IPS-18a (cell line): ENCODE results near the gene THAP10.
"Not testable (repeated sequence)": the region's sequence is repeated elsewhere in the genome, so short reads cannot be mapped to it uniquely, and the experiment has no call there.

ENCODE experiments used
- H3K27ac ChIP-seq: one replicate; pipeline ENCODE4 v1.5.1; 2013; ENCODE audit warnings: low read length
- H3K27me3 ChIP-seq: one replicate; pipeline ENCODE4 v1.6.1; 2013; ENCODE audit warnings: mild to moderate bottlenecking, low read length; ENCODE audit not compliant: control insufficient read depth, insufficient read depth
- H3K36me3 ChIP-seq: one replicate; pipeline ENCODE4 v1.6.1; 2013; ENCODE audit warnings: low read depth, low read length; ENCODE audit not compliant: control insufficient read depth
- H3K4me1 ChIP-seq: one replicate; pipeline ENCODE4 v1.6.1; 2013; ENCODE audit warnings: low read depth, low read length; ENCODE audit not compliant: control insufficient read depth
- H3K4me3 ChIP-seq: one replicate; pipeline ENCODE4 v1.5.1; 2013; ENCODE audit warnings: low read length
- H3K9ac ChIP-seq: one replicate; pipeline ENCODE4 v1.6.1; 2013; ENCODE audit warnings: mild to moderate bottlenecking, low read length, moderate library complexity
- H3K9me3 ChIP-seq: one replicate; pipeline ENCODE4 v1.6.1; 2013; ENCODE audit warnings: low read depth, low read length; ENCODE audit not compliant: control insufficient read depth

Gene THAP10

DNA sequence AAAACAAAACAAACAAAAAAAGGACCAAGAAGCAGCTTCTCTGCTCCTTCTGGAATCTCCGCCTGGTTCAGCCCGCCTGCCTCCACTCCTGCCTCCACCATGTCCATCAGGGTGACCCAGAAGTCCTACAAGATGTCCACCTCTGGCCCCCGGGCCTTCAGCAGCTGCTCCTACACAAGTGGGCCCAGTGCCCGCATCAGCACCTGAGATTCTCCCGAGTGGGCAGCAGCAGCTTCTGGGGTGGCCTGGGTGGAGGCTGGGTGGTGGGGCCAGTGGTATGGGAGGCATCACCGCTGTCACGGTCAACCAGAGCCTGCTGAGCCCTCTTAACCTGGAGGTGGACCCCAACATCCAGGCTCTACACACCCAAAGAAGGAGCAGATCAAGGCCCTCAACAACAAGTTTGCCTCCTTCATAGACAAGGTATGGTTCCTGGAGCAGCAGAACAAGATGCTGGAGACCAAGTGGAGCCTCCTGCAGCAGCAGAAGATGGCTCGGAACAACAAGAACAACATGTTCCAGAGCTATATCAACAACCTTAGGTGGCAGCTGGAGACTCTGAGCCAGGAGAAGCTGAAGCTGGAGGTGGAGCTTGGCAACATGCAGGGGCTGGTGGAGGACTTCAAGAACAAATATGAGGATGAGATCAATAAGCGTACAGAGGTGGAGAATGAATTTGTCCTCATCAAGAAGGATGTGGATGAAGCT is 33.5 kb downstream of the THAP10 start:
- H3K36me3 ChIP-seq, H3K9ac ChIP-seq, H3K4me3 ChIP-seq, H3K27me3 ChIP-seq, H3K4me1 ChIP-seq, H3K27ac ChIP-seq, H3K9me3 ChIP-seq: not testable (repeated sequence)

DNA sequence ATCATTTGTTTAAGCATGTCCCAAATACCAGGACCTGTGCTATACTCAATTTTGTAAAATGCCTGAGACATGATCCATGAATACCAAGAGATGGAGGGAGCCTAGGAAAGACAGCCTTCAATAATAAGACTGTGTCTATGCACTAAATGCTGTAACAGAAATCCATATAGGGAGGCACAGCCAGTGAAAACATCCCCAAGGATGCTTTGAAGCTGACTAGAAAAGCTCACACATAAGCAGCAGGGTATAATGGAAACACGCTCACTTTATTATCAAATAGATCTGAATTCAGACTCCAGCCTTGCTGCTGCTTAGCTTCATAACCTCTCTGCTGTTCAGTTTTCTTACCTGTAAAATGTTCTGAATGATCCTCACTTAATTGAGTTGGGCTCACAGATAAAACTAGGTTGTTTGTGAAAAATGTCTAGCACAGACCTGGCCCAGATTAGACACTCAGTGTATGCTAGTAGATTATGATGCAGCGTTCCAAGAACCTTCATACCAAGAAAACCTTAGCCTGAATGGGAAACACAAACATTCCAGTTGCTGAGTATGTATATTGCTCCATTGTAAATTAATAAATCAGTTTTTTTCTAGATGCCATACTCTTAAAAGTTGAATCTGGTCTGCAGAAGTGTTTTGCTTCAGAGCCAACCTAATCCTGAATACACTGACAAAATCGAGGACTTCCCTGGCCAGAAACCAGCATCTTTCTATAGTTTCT is 34.5 kb downstream of the THAP10 start:
- H3K9ac ChIP-seq, result no peak overlapping the region

DNA sequence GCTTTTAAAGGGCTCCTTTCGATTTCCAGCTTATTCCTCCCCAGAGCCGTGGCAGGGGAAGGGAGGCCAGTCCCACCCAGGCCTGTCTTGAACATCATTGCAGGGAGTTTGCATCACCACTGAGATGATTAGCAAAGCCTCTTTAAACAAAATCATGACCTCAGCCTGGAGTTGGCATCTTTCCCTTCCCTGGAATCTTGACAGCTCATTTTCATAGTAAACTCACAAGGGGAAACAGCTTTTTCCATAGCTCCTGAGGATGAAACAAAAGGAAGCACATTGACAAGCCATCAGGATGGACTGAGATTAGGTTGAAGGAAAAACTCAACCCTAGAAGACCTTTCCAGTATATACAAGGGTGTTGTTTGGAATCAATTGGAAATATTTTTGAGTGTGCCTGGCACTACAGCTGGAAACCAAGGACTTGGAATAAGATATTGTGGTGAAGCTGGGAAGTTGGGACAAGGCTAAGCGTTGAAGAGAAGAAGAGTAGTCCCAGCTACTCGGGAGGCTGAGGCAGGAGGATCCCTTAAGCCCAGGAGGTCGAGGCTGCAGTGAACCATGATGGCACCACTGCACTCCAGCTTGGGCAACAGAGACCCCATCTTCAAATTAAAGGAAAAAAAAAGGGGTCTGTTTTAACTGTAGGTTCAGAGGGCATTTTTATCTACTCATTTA is 35.2 kb downstream of the THAP10 start:
- peaks cover 6% of the 10 kb centered on the region for H3K27me3 ChIP-seq
- no peaks in the 10 kb centered on the region for H3K36me3 ChIP-seq
- no peak overlapping the region for H3K27ac ChIP-seq
- no peak overlapping the region for H3K4me3 ChIP-seq
- no peak overlapping the region for H3K9ac ChIP-seq
- no peaks in the 10 kb centered on the region for H3K9me3 ChIP-seq
- peaks cover 10% of the 10 kb centered on the region for H3K4me1 ChIP-seq

More for the DNA sequence above, 34.5 kb downstream of the THAP10 start:
- no peaks in the 10 kb centered on the region for H3K9me3 ChIP-seq
- H3K4me3 ChIP-seq, result no peak overlapping the region
- H3K27me3 ChIP-seq, result peaks cover 6% of the 10 kb centered on the region
- peaks cover 4% of the 10 kb centered on the region for H3K4me1 ChIP-seq
- H3K27ac ChIP-seq, result no peak overlapping the region
- H3K36me3 ChIP-seq, result no peaks in the 10 kb centered on the region

DNA sequence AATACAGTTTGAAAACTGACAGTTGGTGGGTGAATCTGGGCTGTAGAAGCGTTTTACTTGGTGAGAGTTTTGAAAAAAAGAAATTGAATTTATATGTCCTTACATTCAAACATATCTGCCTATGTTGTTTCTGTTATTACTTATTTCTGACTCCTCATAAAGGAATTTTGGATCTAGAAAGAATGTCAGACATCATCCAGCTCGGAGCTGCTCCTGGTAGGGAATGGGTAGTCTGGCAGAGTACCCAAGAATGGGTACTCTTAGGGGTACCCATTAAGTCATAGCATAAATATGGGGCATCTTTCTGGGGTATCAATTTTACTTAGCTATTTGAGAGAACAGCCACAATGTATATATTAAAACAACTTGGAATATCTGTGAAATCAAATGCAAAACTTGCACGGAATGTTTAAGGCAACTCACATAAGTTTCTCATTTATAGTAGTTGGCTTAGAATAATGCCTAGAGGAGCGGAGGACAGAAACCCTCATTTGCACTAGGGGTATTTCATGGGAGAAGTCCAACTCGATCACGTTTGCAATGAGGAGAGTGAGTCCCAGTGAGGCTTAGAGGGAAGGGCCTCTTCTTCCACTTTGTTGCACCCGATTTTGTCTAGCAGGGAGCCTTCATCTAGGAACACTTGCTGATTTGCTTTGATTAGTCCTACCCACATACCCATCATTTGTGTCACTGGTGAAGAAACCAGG is 35.9 kb downstream of the THAP10 start:
- H3K4me1 ChIP-seq, result peaks cover 10% of the 10 kb centered on the region
- H3K4me3 ChIP-seq, result no peak overlapping the region
- no peaks in the 10 kb centered on the region for H3K9me3 ChIP-seq
- no peak overlapping the region for H3K27ac ChIP-seq
- peaks cover 4% of the 10 kb centered on the region for H3K36me3 ChIP-seq
- peaks cover 6% of the 10 kb centered on the region for H3K27me3 ChIP-seq
- no peak overlapping the region for H3K9ac ChIP-seq

DNA sequence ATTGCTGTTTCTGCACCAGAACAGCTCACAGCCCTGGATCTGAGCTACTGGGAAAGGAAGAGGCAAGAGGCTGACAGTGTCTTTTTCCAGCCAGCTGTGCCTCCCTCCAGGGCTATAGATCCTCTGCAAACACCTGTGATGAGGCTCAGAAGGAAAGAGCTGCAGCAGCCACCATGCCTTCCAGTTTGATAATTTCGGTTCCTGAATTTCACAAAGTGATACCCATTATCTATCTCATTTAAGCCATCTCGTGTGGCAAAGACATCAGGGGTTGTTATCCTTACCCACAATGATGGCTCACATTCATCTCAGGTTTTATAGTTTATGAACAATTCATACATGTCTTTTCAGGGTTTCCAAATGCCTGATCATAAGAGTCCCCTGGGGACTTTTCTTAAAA is 36.5 kb downstream of the THAP10 start:
- Histone ChIP-seq H3K27ac (no peak overlapping the region), H3K36me3 (peaks cover 4% of the 10 kb centered on the region), H3K4me1 (peaks cover 10% of the 10 kb centered on the region)

DNA sequence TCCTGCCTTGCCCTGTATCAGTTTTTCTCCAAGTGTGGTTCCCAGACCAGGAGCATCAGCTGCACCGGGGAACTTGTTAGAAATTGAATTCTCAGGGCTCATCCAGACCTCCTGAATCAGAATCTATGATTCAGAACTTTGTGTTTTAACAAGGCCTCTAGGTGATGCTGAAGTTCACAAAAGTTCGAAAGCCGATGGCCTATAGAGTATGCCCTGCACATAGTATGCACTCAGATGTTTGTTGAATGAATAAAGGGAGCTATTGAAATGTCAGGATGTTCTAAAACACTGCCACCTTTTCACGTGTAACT is 37.6 kb downstream of the THAP10 start:
- Histone ChIP-seq H3K36me3 (peaks cover 4% of the 10 kb centered on the region), H3K27ac (no peak overlapping the region), H3K4me1 (peaks cover 10% of the 10 kb centered on the region), H3K27me3 (peaks cover 6% of the 10 kb centered on the region), H3K4me3 (peak overlapping the region; percentile 76), H3K9ac (peak overlapping the region; percentile 50), H3K9me3 (no peaks in the 10 kb centered on the region)

More for the DNA sequence above, 36.5 kb downstream of the THAP10 start:
- H3K9ac ChIP-seq, result no peak overlapping the region
- H3K4me3 ChIP-seq, result no peak overlapping the region
- H3K27me3 ChIP-seq, result peaks cover 6% of the 10 kb centered on the region
- H3K9me3 ChIP-seq, result no peaks in the 10 kb centered on the region

DNA sequence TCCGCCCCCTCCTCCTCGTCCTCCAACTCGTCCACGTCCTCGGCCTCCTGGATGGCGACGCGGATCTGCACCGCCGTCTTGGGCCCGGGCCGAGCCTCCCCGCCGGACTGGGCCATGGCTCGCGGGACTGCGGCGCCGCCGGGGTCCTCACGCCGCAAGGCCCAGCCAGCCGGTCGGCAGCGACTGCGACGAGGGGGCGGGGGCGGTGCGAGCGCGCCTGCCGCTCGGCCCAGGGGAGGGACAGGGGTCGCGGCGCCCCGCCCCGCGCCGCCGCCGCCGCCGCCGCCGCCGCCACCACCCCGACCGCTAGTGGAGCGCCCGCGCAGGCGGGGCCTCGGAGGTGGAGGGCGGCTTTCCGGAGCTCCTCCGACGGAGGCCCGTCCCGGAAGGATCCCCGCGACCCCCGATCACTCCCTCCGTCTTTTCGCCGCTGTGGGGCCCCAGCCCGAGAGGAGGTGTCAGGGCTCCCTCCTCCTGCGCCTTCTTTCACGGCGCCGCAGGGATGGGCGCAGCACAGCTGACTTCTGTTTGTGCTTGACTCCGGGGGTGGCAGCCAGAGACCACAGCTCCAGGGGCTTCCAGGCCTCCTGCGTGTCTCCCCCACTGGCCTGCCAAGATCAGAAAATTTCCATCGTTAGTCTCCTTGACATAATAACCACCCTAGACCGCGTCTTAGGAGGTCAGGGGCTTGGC is 38.1 kb downstream of the THAP10 start, which contains the start of gene LARP6:
LARP6 (minus strand) TSS at position 185 of the 693 bp plus-strand sequence; CDS start at position 116, 69 bp downstream.
- H3K4me3 ChIP-seq, result peak within 1 kb of the TSS; percentile 79

DNA sequence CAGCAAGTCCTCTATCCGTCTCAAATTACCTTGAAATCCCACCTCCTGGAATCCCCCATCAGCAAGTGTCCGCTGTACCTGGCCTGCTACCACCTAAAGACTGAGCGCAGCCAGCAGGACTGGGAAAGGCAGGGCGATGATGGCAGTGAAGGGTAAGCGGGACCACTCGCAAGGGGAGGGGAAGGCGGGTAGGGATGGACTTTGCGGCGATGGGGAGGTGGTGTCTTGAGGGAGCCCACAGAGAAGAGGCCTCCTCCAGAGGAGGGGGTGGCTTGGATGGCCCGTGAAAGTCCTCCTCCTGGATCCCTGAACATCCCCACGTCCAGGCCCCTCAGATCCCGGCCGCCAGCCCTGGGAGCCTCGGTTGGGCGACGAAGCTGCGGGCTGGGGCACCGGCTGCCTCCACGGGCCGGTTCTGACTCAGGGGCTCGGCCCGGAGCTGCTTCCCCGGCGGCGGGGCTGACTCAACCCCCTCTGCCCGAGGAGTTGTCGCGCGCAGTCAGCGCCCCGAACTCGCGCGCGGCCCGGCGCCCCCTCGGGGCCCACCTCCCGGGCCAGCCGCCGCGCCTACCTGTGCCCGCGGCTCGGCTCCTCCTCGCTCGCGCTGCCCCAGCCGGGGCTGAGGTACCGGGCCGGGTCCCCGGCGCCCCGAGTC is 38.8 kb downstream of the THAP10 start:
- Histone ChIP-seq H3K36me3 (peaks cover 4% of the 10 kb centered on the region), H3K27ac (no peak overlapping the region), H3K4me3 (peak overlapping the region; percentile 79), H3K27me3 (peaks cover 6% of the 10 kb centered on the region), H3K9ac (peak overlapping the region; percentile 51), H3K9me3 (no peaks in the 10 kb centered on the region), H3K4me1 (peaks cover 10% of the 10 kb centered on the region)

More for the DNA sequence above, 38.1 kb downstream of the THAP10 start, which contains the start of gene LARP6:
- H3K9me3 ChIP-seq, result no peaks in the 10 kb centered on the region
- peaks cover 6% of the 10 kb centered on the region for H3K27me3 ChIP-seq
- H3K36me3 ChIP-seq, result peaks cover 4% of the 10 kb centered on the region
- H3K4me1 ChIP-seq, result peaks cover 10% of the 10 kb centered on the region
- H3K27ac ChIP-seq, result no peak within 1 kb of the TSS
- peak within 1 kb of the TSS; percentile 51 for H3K9ac ChIP-seq

DNA sequence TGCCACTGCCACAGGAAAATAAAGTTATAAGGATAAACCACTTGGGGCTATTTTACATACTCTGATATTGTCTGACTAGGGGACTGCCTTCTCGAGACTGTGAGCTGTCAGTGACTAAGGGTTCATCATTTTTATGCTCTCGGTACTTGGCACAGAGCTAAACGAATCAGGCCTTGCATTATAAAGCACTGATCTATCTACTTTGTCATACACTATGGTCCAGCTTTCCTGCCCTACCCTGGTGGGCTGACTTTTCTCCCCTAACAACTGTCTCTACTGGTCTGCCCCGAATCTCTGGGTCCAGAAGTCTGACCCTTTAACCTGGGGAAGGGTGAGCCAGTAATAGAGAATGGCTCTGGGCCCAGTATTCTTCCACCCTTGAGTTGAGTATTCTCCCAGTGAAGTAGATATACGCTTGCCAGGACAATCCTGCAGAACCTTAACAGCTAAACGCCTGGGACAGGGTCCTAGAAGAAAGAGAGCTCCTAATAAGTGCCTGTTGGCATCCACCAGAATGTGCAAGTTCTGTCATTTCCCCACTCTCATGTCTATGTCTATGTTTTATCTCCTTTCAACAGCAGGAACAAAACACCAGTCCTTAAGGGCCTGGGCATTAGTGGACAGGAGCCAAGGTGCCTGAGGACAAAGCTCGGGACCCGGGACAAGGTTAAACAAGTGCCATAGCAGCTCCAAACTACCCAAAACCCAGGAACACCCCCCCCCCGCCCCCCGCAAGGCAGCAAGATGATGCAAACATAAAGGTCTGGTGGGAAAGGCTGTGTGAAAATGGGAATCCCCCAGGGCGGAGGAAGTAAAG is 39.5 kb downstream of the THAP10 start:
- no peaks in the 10 kb centered on the region for H3K9me3 ChIP-seq
- peak overlapping the region; percentile 51 for H3K9ac ChIP-seq
- peak overlapping the region; percentile 79 for H3K4me3 ChIP-seq
- H3K27ac ChIP-seq, result no peak overlapping the region
- H3K36me3 ChIP-seq, result peaks cover 4% of the 10 kb centered on the region
- H3K4me1 ChIP-seq, result peaks cover 10% of the 10 kb centered on the region
- H3K27me3 ChIP-seq, result peaks cover 6% of the 10 kb centered on the region

DNA sequence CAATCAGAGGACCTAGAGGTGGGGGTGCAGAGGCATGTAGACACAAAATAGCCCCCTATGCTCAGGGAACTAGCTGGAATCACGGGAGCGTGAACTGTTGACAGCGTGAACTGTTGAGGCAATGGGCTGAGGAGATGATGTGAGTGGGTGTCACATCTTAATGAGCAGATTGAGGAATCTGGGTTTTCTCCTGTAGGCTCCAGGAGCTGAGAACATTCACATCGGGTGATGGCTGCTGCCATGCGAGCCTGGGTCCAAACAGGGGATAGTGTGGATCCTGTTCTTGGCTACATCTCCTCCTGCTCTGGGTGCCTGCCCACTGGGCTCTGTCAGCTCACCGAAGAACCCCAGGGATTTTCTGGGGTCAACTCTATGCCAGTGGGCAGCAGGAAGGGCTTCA is 40.3 kb downstream of the THAP10 start:
- Histone ChIP-seq H3K9me3 (no peaks in the 10 kb centered on the region), H3K27ac (no peak overlapping the region), H3K27me3 (peaks cover 6% of the 10 kb centered on the region), H3K9ac (no peak overlapping the region), H3K4me3 (no peak overlapping the region), H3K4me1 (peaks cover 10% of the 10 kb centered on the region), H3K36me3 (peaks cover 4% of the 10 kb centered on the region)
